UCSD-AML1 (cell line): Measurements from ENCODE around the gene QSER1.
"Not testable (repeated sequence)": the region's sequence is repeated elsewhere in the genome, so short reads cannot be mapped to it uniquely, and the experiment has no call there.

Experiments
- DNase-seq: peaks from one replicate; lab custom pipeline; 2025; ENCODE audit not compliant: unreplicated experiment; lab: John Stamatoyannopoulos, UW

Gene QSER1

DNA sequence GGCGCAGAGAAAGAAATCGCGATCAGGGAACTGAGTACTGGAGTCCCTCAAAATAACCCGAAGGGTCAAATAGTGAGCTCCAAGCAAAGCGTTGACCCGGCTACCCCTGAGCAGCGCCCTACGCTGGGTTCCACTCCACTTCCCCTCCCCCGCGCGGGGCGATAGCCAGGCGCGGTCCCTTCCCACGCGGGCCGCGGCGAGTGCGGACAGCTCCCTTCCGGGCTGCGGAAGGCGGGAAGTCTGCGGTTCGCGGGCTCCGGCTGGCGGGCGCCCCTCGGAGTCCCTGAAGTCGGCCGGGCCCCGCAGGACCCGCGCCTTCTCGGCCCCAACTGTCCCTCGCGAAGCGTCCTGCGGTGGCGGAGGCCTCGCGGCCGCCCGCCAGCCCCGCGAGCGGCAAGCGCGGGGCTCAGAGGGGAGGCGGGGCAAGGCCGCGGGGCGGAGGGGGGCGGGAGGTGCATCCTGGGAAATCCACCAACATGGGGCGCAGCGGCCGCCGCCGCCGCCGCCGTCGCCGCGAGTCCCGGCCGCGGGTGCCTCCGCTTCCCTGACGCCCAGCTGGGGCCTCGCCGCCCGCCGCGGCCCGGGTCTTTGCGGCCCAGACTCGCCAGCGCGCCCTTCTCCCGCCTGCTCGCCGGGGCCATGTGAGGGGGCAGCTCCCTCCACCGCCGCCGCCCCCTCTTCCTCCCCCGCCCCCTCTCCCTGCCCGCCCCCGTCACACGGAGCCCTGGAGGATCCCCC lies at the start of gene QSER1:
Gene QSER1 (plus strand): TSS at position 457 of the 738 bp plus-strand sequence. CDS start 315 bp downstream, outside the sequence.
- peak; percentile 85 for DNase-seq

DNA sequence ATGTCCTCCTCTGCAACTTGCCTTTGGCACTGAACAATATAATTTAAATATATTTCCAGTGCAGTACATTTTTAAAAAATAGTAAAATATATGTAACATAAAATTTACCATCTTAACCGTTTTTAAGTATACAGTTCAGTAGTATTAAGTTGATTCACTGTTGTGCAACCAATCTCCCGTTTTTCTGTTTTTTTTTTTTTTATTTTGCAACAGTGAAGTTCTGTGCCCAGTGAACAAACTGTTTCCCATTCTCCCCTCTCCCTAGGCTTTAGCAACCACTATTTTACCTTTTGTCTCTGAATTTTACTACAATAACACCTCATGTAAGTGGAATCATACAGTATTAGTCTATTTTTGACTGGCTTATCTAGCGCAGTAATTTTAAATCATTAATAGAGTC lies 49.1 kb upstream of the QSER1 start:
- no peak for DNase-seq

DNA sequence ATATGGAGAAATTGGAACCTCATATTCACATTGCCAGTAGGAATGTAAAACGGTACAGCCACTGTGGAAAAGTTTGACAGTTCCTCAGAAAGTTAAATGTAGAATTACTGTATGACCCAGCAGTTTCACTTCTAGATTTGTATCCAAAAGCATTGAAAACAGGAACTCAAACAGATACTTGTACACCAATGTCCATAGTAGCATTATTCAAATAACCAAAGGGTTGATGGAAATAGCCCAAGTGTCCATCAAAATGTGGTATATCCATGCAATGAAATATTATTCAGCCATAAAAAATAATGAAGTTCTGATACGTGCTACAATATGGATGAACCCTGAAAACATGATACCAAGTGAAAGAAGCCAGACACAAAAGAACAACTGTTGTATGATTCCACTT lies 45.1 kb upstream of the QSER1 start:
- no peak for DNase-seq

DNA sequence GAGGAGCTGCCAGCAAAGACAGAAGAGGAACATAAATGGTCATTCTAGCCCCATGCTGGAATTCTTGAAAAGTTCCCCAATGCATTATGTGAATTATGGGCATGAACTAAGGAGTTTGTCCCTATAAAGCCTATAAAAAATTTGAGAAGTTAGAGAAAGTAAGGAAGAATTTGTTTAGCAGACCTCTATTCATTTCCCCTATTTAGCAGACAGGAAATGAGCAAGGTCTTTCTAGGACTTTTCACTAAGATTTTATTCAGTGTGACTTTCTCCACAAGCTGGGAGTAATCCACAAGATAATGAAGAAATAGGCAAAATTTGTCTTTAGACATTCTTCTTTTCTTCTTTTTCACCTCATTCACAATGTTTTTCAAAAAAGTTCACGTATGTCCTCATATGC lies 42.9 kb upstream of the QSER1 start:
- DNase-seq = no peak

DNA sequence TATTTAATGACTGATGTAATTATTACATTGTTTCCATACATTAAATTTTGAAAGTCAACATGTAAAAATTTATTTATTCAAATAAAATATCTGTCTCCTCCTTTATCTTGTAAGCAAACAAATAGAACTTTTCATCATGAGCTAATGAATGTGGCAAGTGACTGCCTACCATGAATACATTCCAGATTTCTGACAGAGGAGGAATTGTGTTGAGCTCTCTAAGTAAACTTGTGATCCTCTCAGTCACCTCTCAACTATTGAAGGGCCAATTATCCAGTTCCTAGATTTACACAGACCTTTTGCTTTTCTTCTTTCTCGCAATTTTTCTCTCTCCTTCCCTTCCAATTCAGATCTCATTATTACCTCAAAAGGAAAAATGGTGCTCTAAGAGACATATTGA lies 41.4 kb upstream of the QSER1 start:
- no peak for DNase-seq

DNA sequence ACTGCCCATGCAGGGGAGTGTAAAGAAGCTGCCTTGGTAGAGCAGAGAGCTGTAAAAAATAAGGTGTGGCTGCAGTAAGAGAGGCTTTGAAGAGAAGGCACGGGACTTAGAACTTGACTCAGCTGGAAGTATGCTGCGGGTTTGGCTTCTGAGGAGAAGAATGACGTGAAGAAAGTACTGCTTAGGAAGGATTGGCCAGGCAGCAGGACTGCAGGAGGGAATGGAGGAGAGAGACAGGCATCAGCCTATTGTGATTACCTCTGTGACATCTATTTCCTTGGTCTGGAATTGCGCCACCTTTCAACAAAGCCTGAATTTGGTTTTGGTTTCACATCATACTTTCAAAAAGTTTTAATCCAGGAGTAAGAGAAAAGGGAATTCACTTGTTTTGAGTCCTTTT lies 40.4 kb upstream of the QSER1 start:
- no peak for DNase-seq

DNA sequence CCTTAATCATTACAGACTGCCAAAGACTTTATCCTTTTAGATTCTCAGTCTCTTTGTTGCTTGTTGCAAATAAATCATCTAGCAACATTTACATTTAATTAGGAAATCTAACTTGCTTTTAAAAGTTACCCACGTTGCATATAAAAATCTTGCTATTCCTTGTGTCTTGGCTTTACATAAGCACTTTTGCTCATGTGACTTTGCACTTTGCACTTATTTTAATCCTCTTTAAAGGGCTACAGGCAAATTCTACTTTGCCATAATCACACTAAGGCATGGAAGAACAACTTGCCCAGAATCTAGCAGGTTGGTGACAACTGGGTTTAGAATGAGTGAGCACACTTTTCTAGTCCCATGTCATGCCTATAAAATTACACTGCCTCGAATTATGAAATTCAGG lies 37.0 kb upstream of the QSER1 start:
- no peak for DNase-seq

DNA sequence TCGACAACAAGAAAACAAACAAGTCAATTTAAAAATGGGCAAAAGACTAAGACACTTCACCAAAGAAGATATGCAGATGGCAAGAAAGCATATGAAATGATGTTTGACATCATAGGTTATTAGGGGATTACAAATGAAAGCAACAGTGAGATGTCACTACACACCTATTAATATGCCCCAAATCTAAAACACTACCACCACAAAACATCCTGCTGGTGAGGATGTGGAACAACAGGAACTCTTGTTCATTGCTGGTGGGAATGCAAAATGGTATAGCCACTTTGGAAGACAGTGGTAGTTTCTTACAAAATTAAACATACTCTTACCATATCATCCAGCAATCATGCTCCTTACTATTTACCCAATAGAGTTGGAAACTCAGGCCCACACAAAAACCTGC lies 33.9 kb upstream of the QSER1 start:
- no peak for DNase-seq

DNA sequence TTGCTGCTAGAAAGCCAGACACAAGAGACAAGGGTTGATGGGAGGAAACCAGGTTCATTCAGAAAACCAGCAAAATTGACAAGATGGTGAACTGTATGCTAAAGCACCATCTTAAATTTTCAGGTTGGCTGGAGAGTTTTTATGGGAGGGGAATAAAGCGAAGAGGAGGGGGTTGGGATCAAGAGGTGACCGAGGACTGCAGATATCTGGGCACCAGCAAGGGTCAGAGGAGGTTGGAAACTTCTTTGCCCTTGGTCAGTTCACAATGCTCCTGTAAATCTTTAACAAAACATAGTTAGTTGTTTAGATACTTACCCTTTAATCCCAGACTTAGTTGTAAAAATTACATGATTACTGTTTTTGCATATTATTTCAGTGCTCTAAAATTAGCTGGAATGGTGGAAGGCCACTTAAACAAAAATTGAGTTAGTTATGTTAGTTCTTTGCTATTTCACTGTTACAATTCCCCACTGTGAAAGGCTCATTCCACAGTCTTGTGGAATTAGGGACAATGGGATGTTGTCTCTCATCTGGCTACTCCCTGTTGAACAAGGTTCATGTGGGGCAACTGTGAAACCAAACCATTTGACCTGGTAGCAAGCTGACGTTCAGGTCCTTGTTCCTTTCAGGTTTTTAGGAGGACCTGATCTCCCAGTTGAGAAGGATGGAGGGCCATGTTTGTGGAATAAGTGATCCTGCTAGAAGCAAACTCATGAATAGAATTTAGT lies 30.6 kb upstream of the QSER1 start:
- no peak for DNase-seq

DNA sequence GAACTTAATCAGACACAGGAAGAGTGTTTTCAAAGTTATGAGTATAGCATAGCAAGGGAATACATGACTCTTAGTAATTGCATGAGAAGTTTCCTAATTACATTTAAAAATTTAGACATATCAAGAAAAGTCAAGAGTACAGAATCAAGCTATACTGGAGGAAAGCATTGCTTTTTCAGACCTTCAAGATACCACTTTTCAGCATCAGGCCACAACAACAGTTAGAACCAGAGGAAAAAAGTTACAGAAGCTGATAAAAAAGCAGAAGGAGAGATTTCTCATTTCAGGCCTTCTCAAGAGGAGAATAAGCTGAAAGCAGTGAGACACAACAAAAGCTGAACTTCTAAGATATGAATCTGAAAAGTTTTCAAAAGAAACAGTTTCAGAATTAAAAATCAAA lies 28.1 kb upstream of the QSER1 start:
- DNase-seq = no peak

DNA sequence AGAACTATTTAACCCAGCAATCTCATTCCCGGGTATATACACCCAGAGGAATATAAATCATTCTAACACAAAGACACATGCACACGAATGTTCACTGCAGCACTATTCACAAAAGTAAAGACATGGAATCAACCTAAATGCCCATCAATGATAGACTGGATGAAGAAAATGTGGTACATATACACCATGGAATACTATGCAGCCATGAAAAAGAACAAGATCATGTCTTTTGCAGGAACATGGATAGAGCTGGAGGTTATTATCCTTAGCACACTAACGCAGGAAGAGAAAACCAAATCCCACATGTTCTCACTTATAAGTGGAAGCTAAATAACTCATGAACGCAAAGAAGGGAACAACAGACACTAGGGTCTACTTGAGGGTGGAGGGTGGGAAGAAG lies 23.9 kb upstream of the QSER1 start:
- DNase-seq = not testable (repeated sequence)

DNA sequence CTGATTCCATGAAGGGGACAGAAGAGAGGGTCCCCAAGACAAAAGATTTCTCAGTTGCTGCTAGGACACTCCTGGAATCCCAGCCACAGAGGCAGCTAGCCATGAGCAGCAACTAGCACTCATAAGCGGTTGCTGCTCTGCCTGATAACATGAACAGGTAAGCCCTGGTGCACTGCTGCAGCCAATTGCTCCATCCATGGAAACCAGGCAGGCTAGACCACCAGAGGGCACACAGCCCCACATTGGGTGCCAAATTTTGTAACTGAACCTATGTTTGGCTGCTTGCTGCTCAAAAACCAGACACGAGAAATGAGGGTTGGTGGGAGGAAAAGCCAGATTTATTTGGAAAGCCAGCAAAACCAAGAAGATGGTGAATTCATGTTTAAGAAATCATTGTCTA lies 21.9 kb upstream of the QSER1 start:
- peak; percentile 14 for DNase-seq

DNA sequence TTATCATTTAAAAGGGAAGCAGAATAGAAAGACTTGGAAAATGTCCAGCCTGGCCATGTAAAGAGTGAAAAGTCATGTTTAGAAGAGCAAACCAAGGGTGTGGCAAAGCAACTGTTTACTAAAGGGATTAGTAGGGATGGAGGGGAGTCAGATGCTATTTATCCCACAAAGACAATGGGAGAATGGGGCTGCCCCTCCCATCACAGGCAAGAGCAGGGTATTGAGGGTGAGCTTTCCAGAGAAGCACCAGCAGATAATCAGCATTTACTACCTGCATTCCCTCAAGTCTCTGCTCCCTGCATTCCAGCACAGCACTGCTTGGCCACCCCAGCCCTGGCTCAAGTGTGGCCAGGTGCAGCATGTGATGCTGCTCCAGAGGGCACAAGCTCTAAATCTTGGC lies 18.5 kb upstream of the QSER1 start:
- no peak for DNase-seq

DNA sequence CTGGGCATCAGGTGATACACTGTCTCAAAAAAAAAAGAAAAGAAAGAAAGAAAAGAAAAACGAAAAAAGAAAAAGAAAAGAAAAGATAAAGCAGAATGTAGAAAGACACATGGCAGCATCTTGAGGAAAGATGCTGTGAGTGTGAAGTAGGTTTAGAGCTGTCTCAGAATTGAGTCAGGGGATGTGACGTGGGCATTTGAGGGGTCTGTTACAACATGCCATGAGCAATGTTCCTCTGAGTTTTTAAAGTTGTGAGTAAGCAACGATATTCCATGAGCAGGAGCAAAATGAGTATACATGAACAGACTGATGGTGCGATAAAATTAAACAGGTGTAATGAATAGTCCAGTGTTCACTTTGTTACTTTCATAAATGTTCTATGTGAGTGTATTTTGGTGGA lies 11.3 kb upstream of the QSER1 start:
- no peak for DNase-seq

DNA sequence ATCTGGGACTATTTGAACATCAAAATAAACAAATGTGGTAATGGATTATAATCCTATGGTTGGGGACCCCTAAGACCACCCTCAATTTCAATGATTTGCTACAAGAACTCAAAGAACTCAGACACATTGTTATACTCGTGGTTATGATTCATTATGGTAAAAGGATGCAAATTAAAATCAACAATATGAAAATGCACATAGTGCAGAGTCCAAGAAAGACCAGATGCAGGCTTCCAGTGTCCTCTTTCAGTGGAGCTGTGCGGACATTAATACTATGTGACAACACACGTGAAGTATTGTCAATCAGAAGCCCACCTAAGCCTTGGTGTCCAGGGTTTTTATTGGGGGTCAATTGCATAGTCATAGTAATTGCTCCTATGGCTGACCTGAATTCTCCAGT lies 9.2 kb upstream of the QSER1 start:
- no peak for DNase-seq

DNA sequence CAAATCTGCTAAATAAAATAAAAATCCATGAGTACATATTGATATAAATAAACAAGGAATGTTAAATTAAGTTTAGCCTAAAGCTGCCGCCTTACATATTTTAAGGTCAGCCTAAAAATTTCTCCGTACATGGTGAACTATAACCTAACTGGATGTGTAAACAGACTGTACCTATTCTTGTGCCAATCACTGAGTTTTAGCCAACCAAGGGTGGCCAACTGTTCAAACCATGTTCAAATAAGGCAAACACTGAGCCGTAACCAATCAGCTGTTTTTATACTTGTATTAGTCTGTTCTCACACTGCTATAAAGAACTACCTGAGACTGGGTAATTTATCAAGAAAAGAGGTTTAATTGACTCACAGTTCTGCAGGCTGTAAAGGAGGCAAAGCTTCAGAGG lies 8.6 kb upstream of the QSER1 start:
- DNase-seq = no peak

DNA sequence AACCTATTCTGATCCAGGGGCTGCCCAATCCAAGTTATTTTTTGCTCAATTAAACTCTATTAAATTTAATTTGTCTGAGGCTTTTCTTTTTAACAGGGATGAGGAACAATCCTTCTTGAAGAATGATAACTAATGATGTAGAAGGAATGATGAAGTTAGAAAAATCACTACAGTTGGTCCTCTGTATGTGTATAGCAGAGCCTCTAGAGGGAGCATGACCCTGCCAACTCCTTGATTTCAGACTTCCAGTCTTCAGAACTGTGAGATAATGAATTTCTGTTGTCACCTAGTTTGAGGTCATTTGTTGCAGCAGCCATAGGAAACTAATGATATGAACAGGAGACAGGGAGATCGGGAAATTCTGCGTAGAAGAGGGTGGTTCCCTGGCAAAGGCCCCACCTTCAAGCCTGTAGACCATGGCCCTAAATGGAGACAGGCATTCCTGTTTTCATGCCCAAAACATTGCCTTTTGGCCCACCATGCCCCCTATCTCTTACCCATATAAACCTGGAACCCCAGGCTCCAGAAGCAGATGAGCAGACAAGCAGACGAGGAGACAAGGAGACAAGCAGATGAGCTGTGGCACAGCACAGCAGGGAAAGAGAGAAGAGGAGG lies 7.7 kb upstream of the QSER1 start:
- no peak for DNase-seq

DNA sequence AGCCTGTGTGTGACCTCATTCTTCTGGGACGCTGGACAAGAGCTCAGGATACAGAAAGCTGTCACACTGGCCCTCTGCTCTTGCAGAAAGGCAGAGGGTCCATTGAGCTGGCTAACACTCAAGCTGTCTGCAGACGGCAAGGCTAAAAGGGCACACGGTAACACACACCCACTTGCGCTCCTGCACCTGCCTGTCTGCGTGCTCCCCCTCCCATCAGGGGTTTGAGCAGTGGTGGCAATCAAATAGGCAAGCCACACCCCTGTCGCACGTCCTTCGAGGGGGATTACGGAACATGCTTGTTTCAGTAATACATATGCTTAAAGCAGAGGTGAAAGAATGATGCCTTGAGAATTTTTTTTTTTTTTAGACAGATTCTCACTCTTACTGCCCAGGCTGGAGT lies 7.1 kb upstream of the QSER1 start:
- no peak for DNase-seq

DNA sequence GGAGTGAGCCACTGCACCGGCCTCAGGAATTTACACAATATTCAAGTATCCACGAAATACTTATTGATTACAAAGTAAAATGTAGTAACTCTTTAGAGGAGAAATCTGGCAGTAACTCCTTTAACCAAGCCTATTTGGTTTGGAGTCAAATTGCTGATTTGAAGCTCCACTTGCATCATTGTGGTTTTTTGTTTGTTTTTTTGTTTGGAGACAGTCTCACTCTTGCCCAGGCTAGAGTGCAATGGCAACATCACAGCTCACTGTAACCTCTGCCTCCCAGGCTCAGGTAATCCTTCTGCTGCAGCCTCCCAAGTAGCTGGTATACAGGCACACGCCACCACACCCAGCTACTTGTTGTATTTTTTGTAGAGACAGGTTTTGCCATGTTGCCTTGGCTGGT lies 6.4 kb upstream of the QSER1 start:
- DNase-seq = no peak

DNA sequence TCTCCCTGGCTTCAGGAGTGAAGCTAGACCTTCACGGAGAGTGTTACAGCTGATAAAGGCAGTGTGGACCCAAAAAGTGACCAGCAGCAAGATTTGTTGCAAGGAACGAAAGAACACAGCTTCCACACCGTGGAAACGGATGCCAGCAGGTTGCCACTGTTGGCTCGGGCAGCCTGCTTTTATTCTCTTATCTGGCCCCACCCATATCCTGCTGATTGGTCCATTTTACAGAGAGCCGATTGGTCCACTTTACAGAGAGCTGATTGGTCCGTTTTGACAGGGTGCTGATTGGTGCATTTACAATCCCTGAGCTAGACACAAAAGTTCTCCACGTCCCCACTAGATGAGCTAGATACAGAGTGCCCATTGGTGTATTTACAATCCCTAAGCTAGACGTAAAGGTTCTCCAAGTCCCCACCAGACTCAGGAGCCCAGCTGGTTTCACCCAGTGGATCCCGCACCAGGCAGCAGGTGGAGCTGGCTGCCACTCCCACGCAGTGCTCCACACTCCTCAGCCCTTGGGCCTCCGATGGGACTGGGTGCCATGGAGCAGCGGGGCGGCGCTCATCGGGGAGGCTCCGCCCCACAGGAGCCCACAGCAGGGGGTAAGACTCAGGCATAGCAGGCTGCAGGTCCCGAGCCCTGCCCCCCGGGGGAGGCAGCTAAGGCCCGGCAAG lies 4.8 kb upstream of the QSER1 start:
- DNase-seq = not testable (repeated sequence)

DNA sequence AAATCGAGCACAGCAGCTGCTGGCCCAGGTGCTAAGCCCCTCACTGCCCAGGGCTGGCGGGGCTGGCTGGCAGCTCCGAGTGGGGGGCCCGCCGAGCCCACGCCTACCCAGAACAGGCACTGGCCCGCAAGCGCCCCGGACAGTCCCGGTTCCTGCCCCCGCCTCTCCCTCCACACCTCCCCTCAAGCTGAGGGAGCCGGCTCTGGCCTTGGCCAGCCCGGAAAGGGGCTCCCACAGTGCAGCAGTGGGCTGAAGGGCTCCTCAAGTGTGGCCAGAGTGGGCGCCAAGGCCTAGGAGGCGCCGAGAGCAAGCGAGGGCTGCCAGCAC lies 4.3 kb upstream of the QSER1 start:
- not testable (repeated sequence) for DNase-seq

DNA sequence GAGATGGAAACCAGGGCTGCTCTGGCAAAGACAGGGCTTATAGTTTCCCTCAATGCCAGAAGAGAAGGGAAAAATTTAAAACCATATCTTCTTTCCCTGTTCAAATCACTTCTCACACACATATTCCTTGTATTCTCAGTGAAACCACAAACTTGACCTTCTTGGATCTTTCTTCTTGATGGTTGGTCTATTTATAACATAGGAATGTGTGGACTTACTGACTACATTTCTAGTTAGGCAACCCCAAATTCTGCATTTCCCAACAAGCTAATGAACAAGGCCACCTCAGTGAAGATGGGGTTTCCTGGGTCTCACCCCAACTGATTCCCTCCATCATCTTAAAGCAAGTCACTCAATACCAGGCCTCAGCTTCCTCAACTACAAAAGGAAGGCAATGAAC lies 3.8 kb upstream of the QSER1 start:
- no peak for DNase-seq
